ENCODE results near the gene RANBP9. TPM values are rescaled to one million over a fixed set of nuclear protein-coding genes. Genes with fewer than 3 reads are reported as not detected.

Gene RANBP9
- total and polyA plus RNA-seq, 9 of the 15 experiments (the other 6 are each of a cell fraction or from before 2014, with no cell fraction given) = 27.5 to 130 (median 61.5) TPM

DNA sequence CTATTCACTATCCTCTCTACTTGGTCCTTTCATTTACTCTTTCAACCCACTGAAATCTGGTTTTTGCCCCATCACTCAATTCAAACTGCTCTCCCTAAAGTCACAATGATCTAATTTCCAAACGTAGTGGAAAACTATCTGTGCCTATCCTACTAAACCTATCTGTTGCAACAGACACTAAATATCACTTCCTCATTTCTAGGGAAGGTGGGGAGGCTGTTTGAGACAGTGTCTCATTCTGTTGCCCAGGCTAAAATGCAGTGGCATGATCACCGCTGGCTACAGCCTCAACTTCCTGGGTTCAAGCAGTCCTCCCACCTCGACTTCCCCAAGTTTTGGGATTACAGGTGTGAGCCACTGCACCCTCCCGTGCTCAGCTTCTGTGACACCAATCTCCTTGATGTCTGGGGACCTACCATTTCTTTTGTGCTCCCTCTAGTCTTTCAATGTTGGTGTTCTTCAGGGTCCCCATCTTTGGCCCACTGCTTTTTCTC lies 8.8 kb downstream of the RANBP9 start:
- peak; percentile 54 for FAIRE-seq
- Histone ChIP-seq H3K4me1 (replicated peaks in 1 of 2; ENCODE audit: control insufficient read depth in 2 of 2, insufficient read depth in 2 of 2, low read length in 2 of 2) (peaks cover 19 to 50% of the 10 kb centered on the region in 2 experiments; a peak in 4 of 5 replicates), H2AFZ (ENCODE audit: low read depth, low read length) (no peak overlapping the region), H3K36me3 (ENCODE audit: control insufficient read depth, insufficient read depth, low read length) (peaks cover 37% of the 10 kb centered on the region), H3K27me3 (ENCODE audit: control insufficient read depth in 2 of 2, insufficient read depth in 2 of 2, low read length in 2 of 2) (no peaks in the 10 kb centered on the region), H3K79me2 (ENCODE audit: control insufficient read depth, insufficient read depth, low read length) (peaks cover 100% of the 10 kb centered on the region), H3K4me2 (ENCODE audit: insufficient read depth, low read length) (peak overlapping the region; percentile 71), H4K20me1 (replicated peaks; ENCODE audit: control insufficient read depth, insufficient read depth, low read length) (peaks cover 24% of the 10 kb centered on the region; the same call in 1 of the 2 replicates), H3K9ac (ENCODE audit: insufficient read depth in 1 of 2, low read depth in 2 of 2, low read length in 2 of 2) (peak overlapping the region; percentile 32 to 48; a peak in 2 of 4 replicates), H3K9me1 (ENCODE audit: control insufficient read depth, insufficient read depth, low read length) (no peaks in the 10 kb centered on the region), H3K4me3 (no peak overlapping the region), H3K9me3 (replicated peaks; ENCODE audit: control insufficient read depth, insufficient read depth, low read depth, low read length) (no peaks in the 10 kb centered on the region), H3K27ac (ENCODE audit: extremely low read depth, low read depth, low read length) (peak overlapping the region; percentile 64)
- TSS peak; percentile 3 for BruUV-seq (replicated peaks)
- peak in 2 of 4 experiments; percentile 45 to 63 for DNase-seq (ENCODE audit: extremely low read depth in 1 of 4, low spot score in 3 of 4)
- 11% methylated on average over 4 of the region's 4 CpGs for WGBS (ENCODE audit: insufficient coverage, low coverage, missing lambda C conversion rate)
- in situ Hi-C loops (cut with MboI) (no loop called here), intact Hi-C loops (cut with micrococcal nuclease) (loop anchor here (2.0 kb wide), 1 partner anchor 128 kb away; the partner anchor contains the start of gene SIRT5)
- ATAC-seq = peak; percentile 78
- ChIA-PET CTCF (ENCODE audit: low intra/inter-chr PET ratio) (interaction anchor here (0.6 to 1.1 kb wide), 2 partner anchors 78 to 94 kb away, joined by 3 to 4 read pairs; no protein-coding TSS in a partner anchor), POLR2A (interaction anchor here (1.4 to 1.8 kb wide), 3 partner anchors 8 to 32 kb away, joined by 4 to 5 read pairs (median 5); no protein-coding TSS in a partner anchor)
- TF ChIP-seq, protein P1, sequence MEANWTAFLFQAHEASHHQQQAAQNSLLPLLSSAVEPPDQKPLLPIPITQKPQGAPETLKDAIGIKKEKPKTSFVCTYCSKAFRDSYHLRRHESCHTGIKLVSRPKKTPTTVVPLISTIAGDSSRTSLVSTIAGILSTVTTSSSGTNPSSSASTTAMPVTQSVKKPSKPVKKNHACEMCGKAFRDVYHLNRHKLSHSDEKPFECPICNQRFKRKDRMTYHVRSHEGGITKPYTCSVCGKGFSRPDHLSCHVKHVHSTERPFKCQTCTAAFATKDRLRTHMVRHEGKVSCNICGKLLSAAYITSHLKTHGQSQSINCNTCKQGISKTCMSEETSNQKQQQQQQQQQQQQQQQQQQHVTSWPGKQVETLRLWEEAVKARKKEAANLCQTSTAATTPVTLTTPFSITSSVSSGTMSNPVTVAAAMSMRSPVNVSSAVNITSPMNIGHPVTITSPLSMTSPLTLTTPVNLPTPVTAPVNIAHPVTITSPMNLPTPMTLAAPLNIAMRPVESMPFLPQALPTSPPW (CRISPR knock-in tag; IDR thresholded peaks at IDR 0.05) = peak; percentile 33; the same call in 1 of the 2 replicates
- TF ChIP-seq CXXC5 (CRISPR knock-in tag; IDR thresholded peaks at IDR 0.05) = 0 out of 2 replicates have a peak, but pooled peaks have one; percentile 26
- TF ChIP-seq SPI1 (IDR thresholded peaks at IDR 0.05; ENCODE audit: borderline replicate concordance, low read depth, low read length) = peak; percentile 100
- peak; percentile 48; the same call in 1 of the 2 replicates for TF ChIP-seq ZEB2 (IDR thresholded peaks at IDR 0.05)
- peak; percentile 80 for TF ChIP-seq TCF3 (CRISPR knock-in tag; IDR thresholded peaks at IDR 0.05)
- peak; percentile 38; the same call in 1 of the 2 replicates for TF ChIP-seq BCOR (IDR thresholded peaks at IDR 0.05)
- no peak for TF ChIP-seq TAF15 (IDR thresholded peaks at IDR 0.05; ENCODE audit: low read depth, low read length)
- TF ChIP-seq ELF1 (tag; IDR thresholded peaks at IDR 0.05) = peak; percentile 46
- TF ChIP-seq SMARCC2 (IDR thresholded peaks at IDR 0.05; ENCODE audit: low read depth) = peak; percentile 66; the same call in 1 of the 2 replicates
- peak; percentile 50; the same call in 1 of the 2 replicates for TF ChIP-seq MTA3 (IDR thresholded peaks at IDR 0.05; ENCODE audit: borderline replicate concordance)
- TF ChIP-seq, protein P2, sequence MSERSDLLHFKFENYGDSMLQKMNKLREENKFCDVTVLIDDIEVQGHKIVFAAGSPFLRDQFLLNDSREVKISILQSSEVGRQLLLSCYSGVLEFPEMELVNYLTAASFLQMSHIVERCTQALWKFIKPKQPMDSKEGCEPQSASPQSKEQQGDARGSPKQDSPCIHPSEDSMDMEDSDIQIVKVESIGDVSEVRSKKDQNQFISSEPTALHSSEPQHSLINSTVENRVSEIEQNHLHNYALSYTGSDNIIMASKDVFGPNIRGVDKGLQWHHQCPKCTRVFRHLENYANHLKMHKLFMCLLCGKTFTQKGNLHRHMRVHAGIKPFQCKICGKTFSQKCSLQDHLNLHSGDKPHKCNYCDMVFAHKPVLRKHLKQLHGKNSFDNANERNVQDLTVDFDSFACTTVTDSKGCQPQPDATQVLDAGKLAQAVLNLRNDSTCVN (CRISPR knock-in tag; IDR thresholded peaks at IDR 0.05) = peak; percentile 75; the same call in 1 of the 2 replicates
- no peak for TF ChIP-seq KLF10 (CRISPR knock-in tag; IDR thresholded peaks at IDR 0.05)
- TF ChIP-seq ZNF512 (tag; IDR thresholded peaks at IDR 0.05) = no peak
- peak; percentile 78 for TF ChIP-seq PKNOX1 (IDR thresholded peaks at IDR 0.05)
- no peak for TF ChIP-seq HMG20B (CRISPR knock-in tag; IDR thresholded peaks at IDR 0.05)
- no peak for TF ChIP-seq FOXK2 (conservative IDR thresholded peaks at IDR 0.05 in 1 of 2, IDR thresholded peaks at IDR 0.05 in 1 of 2; ENCODE audit: low read depth in 2 of 2)
- 0 out of 2 replicates have a peak, but pooled peaks have one; percentile 24 for TF ChIP-seq SOX6 (IDR thresholded peaks at IDR 0.05)
- peak; percentile 59; the same call in 1 of the 2 replicates for TF ChIP-seq ELF2 (CRISPR knock-in tag; IDR thresholded peaks at IDR 0.05)

Data from K562 (cell line).